ENCODE data around the gene CDPF1.

Gene CDPF1

GRCh38 chr22:46256358-46256958 is 6.4 kb upstream of the CDPF1 start:
- DNase-seq (ENCODE audit: low read depth): no peak

- DNase-seq (ENCODE audit: low read depth): no peak
These were observed 1.8 kb upstream of the CDPF1 start for GRCh38 chr22:46251816-46252380.

GRCh38 chr22:46251266-46251665 is 1.2 kb upstream of the CDPF1 start:
- no peak for DNase-seq (ENCODE audit: low read depth)

GRCh38 chr22:46250783-46251125 is 661 bp upstream of the CDPF1 start:
- DNase-seq (ENCODE audit: low read depth): no peak

GRCh38 chr22:46247443-46247975 is 2.6 kb downstream of the CDPF1 start:
- DNase-seq (ENCODE audit: low read depth): no peak

GRCh38 chr22:46246178-46246577 is 3.9 kb downstream of the CDPF1 start:
- no peak for DNase-seq (ENCODE audit: low read depth)

GRCh38 chr22:46245511-46245910 is 4.6 kb downstream of the CDPF1 start:
- no peak for DNase-seq (ENCODE audit: low read depth)

- DNase-seq (ENCODE audit: low read depth): no peak
These were observed 5.3 kb downstream of the CDPF1 start for GRCh38 chr22:46244771-46245170.

GRCh38 chr22:46242076-46242475 is 8.0 kb downstream of the CDPF1 start:
- no peak for DNase-seq (ENCODE audit: low read depth)

- no peak for DNase-seq (ENCODE audit: low read depth)
These were observed 8.6 kb downstream of the CDPF1 start for GRCh38 chr22:46241396-46242007.

GRCh38 chr22:46240907-46241306 is 9.2 kb downstream of the CDPF1 start:
- no peak for DNase-seq (ENCODE audit: low read depth)

- DNase-seq (ENCODE audit: low read depth): no peak
These were observed 9.6 kb downstream of the CDPF1 start for GRCh38 chr22:46240506-46240905.

- no peak for DNase-seq (ENCODE audit: low read depth)
These were observed 10.0 kb downstream of the CDPF1 start for GRCh38 chr22:46240073-46240472.

GRCh38 chr22:46239261-46240048 is 10.6 kb downstream of the CDPF1 start:
- no peak for DNase-seq (ENCODE audit: low read depth)

- DNase-seq (ENCODE audit: low read depth): no peak
These were observed 11.6 kb downstream of the CDPF1 start for GRCh38 chr22:46238541-46238940.

GRCh38 chr22:46237453-46238124 is 12.5 kb downstream of the CDPF1 start:
- DNase-seq (ENCODE audit: low read depth): no peak

GRCh38 chr22:46234969-46235368 is 15.1 kb downstream of the CDPF1 start:
- no peak for DNase-seq (ENCODE audit: low read depth)

GRCh38 chr22:46233231-46233630 is 16.9 kb downstream of the CDPF1 start:
- DNase-seq (ENCODE audit: low read depth): no peak

GRCh38 chr22:46230262-46230901 is 19.7 kb downstream of the CDPF1 start:
- no peak for DNase-seq (ENCODE audit: low read depth)

- no peak for DNase-seq (ENCODE audit: low read depth)
These were observed 20.4 kb downstream of the CDPF1 start for GRCh38 chr22:46229701-46230100.

- no peak for DNase-seq (ENCODE audit: low read depth)
These were observed 23.5 kb downstream of the CDPF1 start for GRCh38 chr22:46226577-46226976.

- DNase-seq (ENCODE audit: low read depth): no peak
These were observed 24.5 kb downstream of the CDPF1 start for GRCh38 chr22:46225631-46226030.
